T-helper 2 cell treated with Interferon-gamma antibody and Interleukin-4, amounts not matched to agents 100 ng/mL and 5 ng/mL, for 36 hours (primary cell): Measurements from ENCODE around the gene SH3BP5. TPM values are rescaled to one million over a fixed set of nuclear protein-coding genes. Genes with fewer than 3 reads are reported as not detected.

Experiments
- intact Hi-C: fragments of 100-400 bp; cut with micrococcal nuclease; formaldehyde crosslinking; loops from one replicate; pipeline ENCODE4 v1.15.1; 2023
- total RNA-seq: library from RNA; stranded (reverse); gene quantifications from 2 replicates; pipeline ENCODE4 v1.2.3, GENCODE V29; 2022

Gene SH3BP5
- total RNA-seq, 1 donor from 2014 or later: 41.9 TPM

GRCh38 chr3:15301761-15302160 lies 30.6 kb downstream of the SH3BP5 start:
- intact Hi-C loops: no loop called here

GRCh38 chr3:15300323-15301078 lies 31.9 kb downstream of the SH3BP5 start:
- intact Hi-C loops: no loop called here

GRCh38 chr3:15299036-15299435 lies 33.4 kb downstream of the SH3BP5 start:
- intact Hi-C loops: no loop called here

GRCh38 chr3:15298504-15298903 lies 33.9 kb downstream of the SH3BP5 start:
- intact Hi-C loops: no loop called here

GRCh38 chr3:15297608-15298350 lies 34.6 kb downstream of the SH3BP5 start:
- intact Hi-C loops: no loop called here

- intact Hi-C loops: no loop called here
These were observed 36.9 kb downstream of the SH3BP5 start for GRCh38 chr3:15295506-15295905.

- intact Hi-C loops: no loop called here
These were observed 37.5 kb downstream of the SH3BP5 start for GRCh38 chr3:15294929-15295328.

- intact Hi-C loops: loop anchor here (1.0 kb wide), 5 partner anchors 17 to 264 kb away; partner anchors contain the start of gene SH3BP5
These were observed 39.4 kb downstream of the SH3BP5 start for GRCh38 chr3:15292765-15293522.

- intact Hi-C loops: loop anchor here (1.0 kb wide), 6 partner anchors 18 to 265 kb away; partner anchors contain the start of gene SH3BP5
These were observed 40.5 kb downstream of the SH3BP5 start for GRCh38 chr3:15291589-15292541.

- intact Hi-C loops: loop anchor here (1.0 kb wide), 1 partner anchor 66 kb away; no protein-coding TSS in a partner anchor
These were observed 41.6 kb downstream of the SH3BP5 start for GRCh38 chr3:15290736-15291135.

GRCh38 chr3:15289661-15290060 lies 42.7 kb downstream of the SH3BP5 start:
- intact Hi-C loops: no loop called here

- intact Hi-C loops: no loop called here
These were observed 43.9 kb downstream of the SH3BP5 start for GRCh38 chr3:15288331-15289035.

GRCh38 chr3:15287565-15288330 lies 44.6 kb downstream of the SH3BP5 start:
- intact Hi-C loops: no loop called here

- intact Hi-C loops: no loop called here
These were observed 46.4 kb downstream of the SH3BP5 start for GRCh38 chr3:15286022-15286421.

- intact Hi-C loops: no loop called here
These were observed 48.1 kb downstream of the SH3BP5 start for GRCh38 chr3:15284121-15284889.

- intact Hi-C loops: no loop called here
These were observed 48.7 kb downstream of the SH3BP5 start for GRCh38 chr3:15283702-15284101.

GRCh38 chr3:15281817-15282216 lies 50.6 kb downstream of the SH3BP5 start:
- intact Hi-C loops: no loop called here

GRCh38 chr3:15280853-15281532 lies 51.4 kb downstream of the SH3BP5 start:
- intact Hi-C loops: no loop called here
